SK-N-SH treated with all-trans-retinoic acid at 6 μM for 48 hours (cell line): ENCODE data around the gene MYO5C.

Experiments
- RARB ChIP-seq: fragments of 250-450 bp; sonication (Bioruptor Pico); IDR thresholded peaks from 2 replicates; pipeline ENCODE4 v1.8.0; 2021; ENCODE audit warnings: mild to moderate bottlenecking, moderate library complexity
- ZNF70 ChIP-seq: fragments of 450-650 bp; formaldehyde crosslinking; IDR thresholded peaks from 2 replicates; pipeline ENCODE4 v1.5.0; 2020; ENCODE audit warnings: mild to moderate bottlenecking, moderate library complexity
- TF ChIP-seq, protein P1 (sequence below): fragments of 250-450 bp; sonication (Bioruptor Pico); IDR thresholded peaks from 2 replicates; pipeline ENCODE4 v1.8.0; 2020; ENCODE audit warnings: mild to moderate bottlenecking, moderate library complexity, borderline replicate concordance
- TF ChIP-seq, protein P2 (sequence below): fragments of 250-450 bp; sonication (Bioruptor Pico); IDR thresholded peaks from 2 replicates; pipeline ENCODE4 v1.5.1; 2021; ENCODE audit warnings: mild to moderate bottlenecking, moderate library complexity

DNA sequence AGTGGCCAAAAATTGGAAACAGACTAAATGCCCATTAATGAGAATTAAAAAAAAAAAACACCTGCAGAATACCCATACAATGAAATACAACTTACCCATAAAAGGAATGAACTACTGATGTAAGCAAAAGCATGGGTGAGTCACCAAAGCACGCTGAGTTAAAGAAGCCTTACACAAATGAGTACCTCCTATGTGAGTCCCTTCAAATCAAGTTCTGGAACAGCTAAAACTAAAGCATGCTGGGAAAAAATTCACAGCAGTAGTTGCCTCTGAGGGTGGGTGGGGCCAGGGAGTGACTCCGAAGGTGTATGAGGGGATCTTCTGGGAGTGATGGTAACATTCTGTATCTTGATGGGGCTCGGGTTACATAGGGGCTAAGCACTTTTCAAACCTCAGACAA lies 11.4 kb downstream of the MYO5C start:
- TF ChIP-seq, protein P1, sequence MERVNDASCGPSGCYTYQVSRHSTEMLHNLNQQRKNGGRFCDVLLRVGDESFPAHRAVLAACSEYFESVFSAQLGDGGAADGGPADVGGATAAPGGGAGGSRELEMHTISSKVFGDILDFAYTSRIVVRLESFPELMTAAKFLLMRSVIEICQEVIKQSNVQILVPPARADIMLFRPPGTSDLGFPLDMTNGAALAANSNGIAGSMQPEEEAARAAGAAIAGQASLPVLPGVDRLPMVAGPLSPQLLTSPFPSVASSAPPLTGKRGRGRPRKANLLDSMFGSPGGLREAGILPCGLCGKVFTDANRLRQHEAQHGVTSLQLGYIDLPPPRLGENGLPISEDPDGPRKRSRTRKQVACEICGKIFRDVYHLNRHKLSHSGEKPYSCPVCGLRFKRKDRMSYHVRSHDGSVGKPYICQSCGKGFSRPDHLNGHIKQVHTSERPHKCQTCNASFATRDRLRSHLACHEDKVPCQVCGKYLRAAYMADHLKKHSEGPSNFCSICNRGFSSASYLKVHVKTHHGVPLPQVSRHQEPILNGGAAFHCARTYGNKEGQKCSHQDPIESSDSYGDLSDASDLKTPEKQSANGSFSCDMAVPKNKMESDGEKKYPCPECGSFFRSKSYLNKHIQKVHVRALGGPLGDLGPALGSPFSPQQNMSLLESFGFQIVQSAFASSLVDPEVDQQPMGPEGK (CRISPR knock-in tag) = no peak
- TF ChIP-seq RARB = no peak
- no peak for TF ChIP-seq ZNF70 (CRISPR knock-in tag)
- TF ChIP-seq, protein P2, sequence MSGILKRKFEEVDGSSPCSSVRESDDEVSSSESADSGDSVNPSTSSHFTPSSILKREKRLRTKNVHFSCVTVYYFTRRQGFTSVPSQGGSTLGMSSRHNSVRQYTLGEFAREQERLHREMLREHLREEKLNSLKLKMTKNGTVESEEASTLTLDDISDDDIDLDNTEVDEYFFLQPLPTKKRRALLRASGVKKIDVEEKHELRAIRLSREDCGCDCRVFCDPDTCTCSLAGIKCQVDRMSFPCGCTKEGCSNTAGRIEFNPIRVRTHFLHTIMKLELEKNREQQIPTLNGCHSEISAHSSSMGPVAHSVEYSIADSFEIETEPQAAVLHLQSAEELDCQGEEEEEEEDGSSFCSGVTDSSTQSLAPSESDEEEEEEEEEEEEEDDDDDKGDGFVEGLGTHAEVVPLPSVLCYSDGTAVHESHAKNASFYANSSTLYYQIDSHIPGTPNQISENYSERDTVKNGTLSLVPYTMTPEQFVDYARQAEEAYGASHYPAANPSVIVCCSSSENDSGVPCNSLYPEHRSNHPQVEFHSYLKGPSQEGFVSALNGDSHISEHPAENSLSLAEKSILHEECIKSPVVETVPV = no peak
